ENCODE results near the gene RPS14.
"Not testable (repeated sequence)": the region's sequence is repeated elsewhere in the genome, so short reads cannot be mapped to it uniquely, and the experiment has no call there.

The RPS14 gene

DNA sequence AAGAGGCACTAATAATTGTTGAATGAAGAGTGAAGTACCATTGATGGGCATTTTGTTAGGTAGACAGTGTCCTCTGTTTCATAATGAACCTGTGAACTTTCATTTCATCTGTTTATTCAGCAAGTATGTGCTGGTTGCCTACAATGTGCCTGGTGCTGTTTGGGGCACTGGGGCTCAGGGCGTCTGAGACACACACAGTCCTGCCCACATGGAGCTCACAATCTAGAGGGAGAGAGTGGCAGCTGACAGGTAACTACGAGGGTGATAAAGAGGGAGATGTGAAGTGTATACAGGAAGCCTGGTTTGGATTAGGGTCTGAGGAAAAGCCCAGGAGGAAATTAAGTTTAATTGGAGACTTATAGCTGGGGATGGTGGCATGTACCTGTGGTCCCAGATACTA is 29.9 kb upstream of the RPS14 start:
- DNase-seq: no peak

DNA sequence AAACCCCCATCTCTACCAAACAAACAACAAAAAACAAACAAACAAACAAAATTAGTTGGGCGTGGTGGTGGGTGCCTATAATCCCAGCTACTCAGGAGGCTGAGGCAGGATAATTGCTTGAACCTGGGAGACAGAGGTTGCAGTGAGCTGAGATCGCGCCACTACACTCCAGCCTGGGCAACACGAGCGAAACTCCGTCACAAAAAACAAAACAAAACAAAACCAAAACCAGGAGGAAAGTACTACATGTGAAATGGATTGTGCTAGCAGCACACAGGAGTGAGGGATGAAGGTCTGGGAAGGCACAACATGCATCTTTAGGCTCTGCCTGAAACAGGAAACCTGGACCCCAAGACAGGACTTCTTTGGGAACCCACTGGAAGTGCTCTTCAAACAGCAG is 27.0 kb upstream of the RPS14 start:
- DNase-seq: not testable (repeated sequence)

- no peak for DNase-seq
Measured at GRCh38 chr5:150473673-150474358, 24.3 kb upstream of the RPS14 start.

DNA sequence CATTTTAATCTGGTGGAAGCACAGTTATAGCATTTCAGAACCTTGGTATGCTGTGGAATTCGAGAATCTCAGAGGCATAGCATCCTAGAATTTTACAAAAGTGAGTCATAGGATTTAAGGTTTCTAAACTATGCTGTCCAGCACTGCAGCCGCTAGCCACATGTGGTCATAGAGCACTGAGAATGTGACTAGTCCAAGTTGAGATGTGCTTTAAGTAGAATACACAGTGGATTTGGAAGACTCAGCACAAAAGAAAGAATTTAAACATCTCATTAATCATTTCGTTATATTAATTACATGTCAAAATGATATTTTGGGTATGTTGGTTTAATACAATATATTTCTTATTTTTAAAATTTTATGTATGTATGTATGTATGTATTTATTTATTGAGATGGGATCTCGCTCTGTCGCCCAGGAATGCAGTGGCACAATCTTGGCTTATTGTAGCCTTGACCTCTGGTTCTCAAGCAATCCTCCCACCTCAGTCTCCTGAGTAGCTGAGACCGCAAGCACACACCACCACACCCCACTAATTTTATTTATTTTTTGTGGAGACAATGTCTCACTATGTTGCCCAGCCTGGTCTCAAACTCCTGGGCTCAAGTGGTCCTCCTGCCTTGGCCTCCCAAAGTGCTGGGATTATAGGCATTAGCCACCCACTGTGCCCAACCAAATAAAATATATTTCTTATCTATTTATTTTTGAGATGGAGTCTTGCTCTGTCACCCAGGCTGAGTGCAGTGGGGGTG is 20.4 kb upstream of the RPS14 start:
- no peak for DNase-seq

GRCh38 chr5:150468206-150468605 is 18.7 kb upstream of the RPS14 start:
- DNase-seq: no peak

- DNase-seq: no peak
Measured at GRCh38 chr5:150465927-150466326, 16.4 kb upstream of the RPS14 start.

GRCh38 chr5:150464554-150465012 is 15.0 kb upstream of the RPS14 start:
- no peak for DNase-seq

DNA sequence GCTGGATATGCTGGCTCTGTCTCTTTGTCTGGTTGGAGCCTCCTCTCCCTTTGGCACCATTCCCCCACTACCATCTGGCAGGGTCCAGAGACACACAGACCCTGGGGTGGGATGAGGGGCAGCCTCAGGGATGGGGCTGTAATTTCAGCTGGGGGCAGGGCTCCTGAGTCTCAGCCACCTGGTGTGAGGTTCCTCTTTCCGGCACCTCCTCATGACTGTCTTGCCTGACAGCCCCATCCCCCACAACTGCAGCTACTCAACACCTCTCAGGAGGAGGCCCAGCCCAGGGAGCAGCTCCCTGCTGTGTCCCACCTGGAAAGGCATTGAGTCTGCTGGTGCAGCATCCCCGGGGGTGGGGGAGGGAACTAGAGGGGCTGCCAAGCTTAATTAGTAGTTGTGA is 11.7 kb upstream of the RPS14 start:
- no peak for DNase-seq

DNA sequence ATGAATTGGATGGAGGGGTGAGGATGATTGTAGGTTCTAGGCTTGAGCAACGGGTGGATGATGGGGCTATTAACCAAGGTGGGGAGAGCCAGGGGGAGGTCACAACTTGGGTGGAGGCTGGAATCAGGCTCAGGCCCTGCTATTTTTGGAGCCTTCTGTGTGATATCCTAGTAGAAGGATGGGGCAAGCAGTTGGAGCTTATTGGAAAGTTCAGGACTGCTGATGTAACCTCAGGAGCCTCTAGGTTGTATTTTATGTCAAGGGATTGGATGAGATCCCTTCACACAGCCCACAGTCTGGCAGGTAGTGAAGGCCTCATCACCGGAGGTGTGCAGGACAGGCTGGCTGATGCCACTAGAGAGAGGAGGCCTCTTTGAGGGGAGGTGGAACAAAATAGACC is 11.2 kb upstream of the RPS14 start:
- no peak for DNase-seq

DNA sequence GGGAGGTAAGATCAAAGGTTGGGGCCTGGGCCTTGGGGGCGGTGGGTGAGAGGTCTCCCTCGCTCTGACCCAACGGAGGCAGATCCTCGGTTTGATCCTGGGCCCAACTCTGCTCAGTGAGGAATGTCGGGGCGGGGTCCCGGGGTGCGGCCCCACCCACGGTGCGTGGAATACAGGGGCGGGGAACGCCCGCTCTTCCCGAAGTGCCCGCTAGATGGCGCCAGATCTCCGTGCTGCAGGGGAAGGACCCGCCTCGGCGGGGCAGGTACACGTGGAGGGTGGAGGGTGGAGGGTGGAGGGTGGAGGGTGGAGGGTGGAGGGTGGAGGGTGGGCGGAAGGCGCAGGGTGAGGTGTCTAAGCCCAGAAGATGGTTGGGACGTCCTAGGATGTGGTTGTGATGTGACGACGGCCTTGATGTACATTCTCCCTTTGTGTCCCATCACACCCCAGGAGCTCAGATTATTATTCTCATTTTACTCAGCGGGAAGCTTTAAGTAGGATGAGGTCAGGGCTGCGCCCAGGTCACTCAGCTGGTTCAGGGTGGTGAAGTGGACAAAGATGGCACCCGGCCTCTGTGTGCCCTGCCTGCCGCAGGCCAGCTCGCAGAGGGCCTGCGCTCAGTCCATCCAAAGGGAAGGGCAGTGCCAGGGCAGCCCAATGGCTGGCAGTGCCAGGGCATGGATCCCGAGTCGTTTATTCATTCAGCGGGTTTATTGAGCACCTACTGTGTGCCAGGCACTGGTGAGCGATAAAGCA is 9.4 kb upstream of the RPS14 start:
- peak; percentile 98 for DNase-seq

DNA sequence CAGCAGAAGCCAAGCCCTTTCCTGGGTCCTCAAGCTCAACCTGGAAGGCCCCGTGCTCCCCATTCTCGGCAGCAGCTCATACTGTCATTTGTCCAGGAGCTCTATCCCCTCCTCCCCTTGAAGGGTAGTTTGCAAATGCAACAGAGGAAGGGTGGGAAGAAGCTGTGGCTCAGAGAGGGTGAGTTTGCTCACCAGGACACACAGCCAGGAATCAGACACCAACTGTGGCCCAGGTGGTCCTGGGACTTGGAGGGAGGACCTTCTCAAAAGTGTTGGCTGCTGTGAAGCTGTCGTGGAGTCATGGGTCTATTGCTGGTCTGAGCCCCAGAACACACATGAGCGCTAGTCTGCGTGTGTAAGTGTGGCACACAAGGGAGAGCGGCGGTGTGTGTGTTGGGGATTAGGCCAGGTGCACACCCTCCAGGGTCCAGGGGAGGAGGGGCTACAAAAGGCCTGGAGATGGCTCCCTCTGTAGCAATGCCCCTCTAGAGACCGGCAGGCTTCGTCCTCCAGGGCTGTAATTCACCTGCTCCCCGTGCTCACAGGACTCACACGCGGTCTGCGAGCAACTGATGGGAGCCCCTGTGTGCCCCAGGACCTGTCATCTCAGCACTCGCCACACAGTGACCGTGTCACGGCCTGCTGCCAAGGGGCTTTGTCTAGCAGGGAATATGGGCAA is 8.2 kb upstream of the RPS14 start:
- no peak for DNase-seq

DNA sequence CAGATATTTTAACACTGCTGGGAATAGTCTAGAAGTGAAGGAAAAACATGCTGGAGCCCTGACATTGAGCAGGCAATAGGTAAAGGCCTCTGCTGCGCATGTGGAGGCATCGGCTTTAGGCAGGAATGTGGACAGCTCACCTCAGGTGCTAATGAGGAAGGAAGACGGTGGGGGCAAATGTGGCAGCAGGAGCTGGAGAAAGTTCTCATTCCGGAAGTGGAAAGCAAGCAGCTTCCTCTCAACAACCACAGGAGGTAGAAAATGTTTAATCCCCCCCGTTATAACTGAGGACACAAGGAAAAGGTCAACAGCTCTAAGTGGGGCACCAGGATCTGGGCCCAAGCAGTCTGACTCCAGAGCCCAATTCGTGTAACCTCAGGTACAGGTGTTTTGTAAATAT is 7.6 kb upstream of the RPS14 start:
- DNase-seq: no peak

DNA sequence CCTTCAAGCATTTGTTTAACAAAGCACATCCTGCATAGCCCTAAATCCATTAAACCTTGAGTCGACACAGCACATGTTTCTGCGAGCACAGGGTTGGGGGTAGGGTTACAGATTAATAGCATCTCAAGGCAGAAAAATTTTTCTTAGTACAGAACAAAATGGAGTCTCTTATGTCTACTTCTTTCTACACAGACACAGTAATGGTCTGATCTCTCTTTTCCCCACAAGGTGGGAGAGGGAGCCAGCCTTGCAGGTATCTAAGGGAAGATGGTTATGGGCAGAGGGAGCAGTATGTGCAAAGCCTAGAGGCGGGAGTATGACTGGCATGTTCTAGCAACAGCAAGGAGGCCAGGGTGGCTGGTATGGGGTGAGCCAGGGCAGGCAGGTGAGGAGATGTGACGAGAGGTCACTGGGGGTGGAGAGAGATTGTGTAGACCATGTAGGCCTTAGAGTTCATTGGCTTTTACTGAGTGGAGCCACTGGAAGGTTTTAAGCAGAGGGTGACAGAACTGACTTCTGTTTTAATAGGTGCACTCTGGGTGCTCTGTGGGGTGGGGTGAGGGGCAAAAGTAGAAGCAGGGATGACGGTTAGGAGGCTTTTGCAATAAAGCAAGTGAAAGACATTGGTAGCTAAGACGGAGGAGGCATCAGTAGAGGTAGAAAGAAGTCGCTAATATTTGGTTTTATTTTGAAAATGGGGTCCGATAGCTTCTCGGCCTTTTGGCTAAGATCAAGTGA is 5.1 kb upstream of the RPS14 start:
- no peak for DNase-seq

DNA sequence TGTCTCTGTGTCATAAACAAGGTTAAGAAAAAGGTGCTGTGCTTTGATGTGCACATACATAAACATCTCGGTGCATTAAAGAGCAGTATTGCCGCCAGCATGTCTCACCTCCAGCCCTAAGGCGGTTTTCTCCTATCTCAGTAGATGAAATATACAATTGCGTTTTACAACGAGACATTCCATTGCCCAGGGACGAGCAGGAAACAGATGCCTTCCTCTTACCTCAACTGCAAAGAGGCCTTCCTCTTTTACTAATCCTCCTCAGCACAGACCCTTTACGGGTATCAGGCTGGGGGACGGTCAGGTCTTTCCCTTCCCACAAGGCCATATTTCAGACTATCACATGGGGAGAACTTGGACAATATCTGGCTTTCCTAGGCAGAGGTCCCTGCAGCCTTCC is 4.5 kb upstream of the RPS14 start:
- DNase-seq: not testable (repeated sequence)

DNA sequence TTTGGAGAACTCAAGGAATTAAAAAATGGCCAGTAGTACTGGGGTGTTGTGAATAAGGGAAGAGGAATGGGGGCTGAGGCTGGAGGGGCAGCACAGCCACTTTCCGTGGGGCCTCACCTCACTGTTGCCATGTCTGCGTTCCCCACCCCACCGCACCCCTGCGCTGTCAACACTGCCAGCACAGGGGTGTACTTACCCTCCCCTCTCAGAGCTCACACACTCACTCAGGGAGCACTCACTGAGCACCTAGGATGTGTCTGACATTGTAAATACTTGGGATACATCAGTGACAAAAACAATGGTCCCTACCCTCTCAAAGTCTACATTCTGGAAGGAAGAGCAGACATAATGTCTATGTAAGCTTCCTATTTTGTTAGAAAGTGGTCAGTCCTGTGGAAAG is 3.4 kb upstream of the RPS14 start:
- DNase-seq: no peak

GRCh38 chr5:150451594-150451993 is 2.1 kb upstream of the RPS14 start:
- DNase-seq: no peak

DNA sequence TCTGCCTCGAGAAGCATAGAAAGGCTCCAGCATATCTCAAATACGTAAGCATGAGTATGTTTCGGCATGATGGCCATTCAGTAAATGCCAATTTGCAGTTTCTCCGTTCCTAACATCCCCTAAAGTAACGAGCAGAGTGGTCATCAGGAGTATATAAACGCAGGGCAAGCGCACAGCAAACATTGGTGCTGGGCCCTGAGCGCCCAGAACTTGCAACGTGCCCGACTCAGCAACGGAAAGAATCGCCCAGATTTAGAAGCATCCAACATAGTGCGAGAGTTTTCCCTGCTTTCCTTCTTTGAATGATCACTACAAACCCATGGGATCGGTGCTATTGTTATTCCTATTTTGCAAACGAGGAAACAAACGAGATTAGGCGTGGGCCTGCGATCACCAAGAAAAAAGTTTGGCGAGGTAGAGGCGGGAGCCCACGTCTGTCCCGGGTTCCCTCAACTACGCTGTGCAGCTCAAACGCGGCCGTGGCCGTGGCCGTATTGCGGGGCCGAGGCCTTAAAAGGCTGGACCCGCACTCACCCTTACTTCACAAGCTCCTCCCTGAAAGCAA is 505 bp downstream of the RPS14 start:
- DNase-seq: peak; percentile 70

GRCh38 chr5:150448334-150448733 is 1.2 kb downstream of the RPS14 start:
- DNase-seq: no peak

DNA sequence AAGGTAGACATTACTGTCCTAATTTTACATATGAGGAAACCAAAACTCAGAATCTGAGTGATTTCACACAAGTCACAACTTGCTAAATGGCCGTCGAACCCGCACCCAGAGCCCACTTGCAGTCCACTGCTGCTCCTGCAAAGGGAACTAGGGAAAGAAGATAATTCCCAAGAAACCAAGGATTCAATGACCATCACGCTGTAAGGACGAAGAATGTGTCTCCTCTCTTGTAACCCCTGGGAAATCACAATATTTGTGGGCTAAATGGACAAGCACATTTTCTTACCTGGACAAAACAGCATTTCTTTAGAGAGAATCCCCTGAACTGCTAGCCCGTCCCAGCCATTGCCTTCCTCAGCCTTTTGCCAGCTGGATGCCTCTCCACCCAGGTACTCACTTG is 2.4 kb downstream of the RPS14 start:
- no peak for DNase-seq

GRCh38 chr5:150446583-150446982 is 3.0 kb downstream of the RPS14 start:
- DNase-seq: no peak

DNA sequence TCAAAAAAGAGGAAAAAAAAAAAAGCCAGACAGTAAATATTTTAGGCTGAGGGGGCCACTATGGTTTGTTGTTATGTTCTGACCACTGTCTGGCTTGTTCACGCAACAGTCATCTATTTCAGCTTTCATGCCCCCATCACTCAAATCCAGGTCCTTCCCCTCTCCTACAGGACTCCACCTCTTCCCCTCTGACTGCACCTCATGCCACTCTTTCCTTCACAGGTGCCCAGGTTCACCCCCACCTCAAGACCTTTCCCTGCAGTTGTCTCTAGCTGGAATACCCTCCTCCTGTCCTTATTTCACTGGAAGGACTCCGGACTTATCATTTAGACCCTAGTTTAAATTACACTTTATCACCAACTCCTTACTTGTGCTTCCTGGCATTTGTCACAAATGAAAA is 3.5 kb downstream of the RPS14 start:
- DNase-seq: no peak

GRCh38 chr5:150444770-150445169 is 4.8 kb downstream of the RPS14 start:
- no peak for DNase-seq

Measured in activated CD8-positive, alpha-beta memory T cell treated with anti-CD3 and anti-CD28 coated beads for 24 hours (primary cell).